K562 (cell line): ENCODE measurements around the gene DRC1. TPM values are rescaled to one million over a fixed set of nuclear protein-coding genes. Genes with fewer than 3 reads are reported as not detected.

Experiments
- ATF1 ChIP-seq, 2 experiments: fragments of 450-650 bp in 1 of 2; IDR thresholded peaks; 2 replicates each; pipeline ENCODE4 v1.6.1; 2016; ENCODE audit warnings: missing compliant biosample characterization in 1 of 2, missing genetic modification characterization in 1 of 2
- FOXM1 ChIP-seq, 2 experiments: fragments of 450-650 bp in 1 of 2; sonication (generic) in 1 of 2; formaldehyde crosslinking in 1 of 2; IDR thresholded peaks; 2 replicates each; pipeline versions ENCODE4 v1.6.1 to v1.9.0; 2017 to 2022; ENCODE audit warnings: low read depth in 2 of 2, mild to moderate bottlenecking in 2 of 2, missing genetic modification reagents in 1 of 2, moderate library complexity in 1 of 2
- FOXP1 ChIP-seq: sonication (generic); formaldehyde crosslinking; IDR thresholded peaks from 2 replicates; pipeline ENCODE4 v1.8.0; 2022; ENCODE audit warnings: mild to moderate bottlenecking, missing genetic modification reagents
- MGA ChIP-seq: fragments of 450-650 bp; IDR thresholded peaks from 2 replicates; pipeline ENCODE4 v1.6.1; 2016; ENCODE audit warnings: mild to moderate bottlenecking, moderate library complexity
- SOX6 ChIP-seq: fragments of 450-650 bp; IDR thresholded peaks from 2 replicates; pipeline ENCODE4 v1.6.1; 2014; ENCODE audit warnings: mild to moderate bottlenecking
- SUPT5H ChIP-seq: fragments of 450-650 bp; IDR thresholded peaks from 2 replicates; pipeline ENCODE4 v1.6.1; 2016
- polyA plus RNA-seq, 8 experiments: library from polyadenylated mRNA; depleted of rRNA in 4 of 8; stranded (reverse) in 5 of 8; unstranded in 3 of 8; fragments of >200 nt; fragmentation: Nextera tagmentation in 2 of 8; fragmentation: Illumina TruSeq in 1 of 8; extraction: Ambion mirVana in 2 of 8; extraction: Trizol in 1 of 8; gene quantifications; 2 replicates each; pipeline versions ENCODE4 v1.2.1 to v1.2.3, GENCODE V29; 2011 to 2014; ENCODE audit warnings: inconsistent platforms in 1 of 8, missing spikeins in 1 of 8
- total RNA-seq, 7 experiments: library from RNA; depleted of rRNA in 6 of 7; stranded (reverse); fragments of >200 nt in 6 of 7; fragmentation: Illumina TruSeq in 2 of 7; extraction: Trizol in 2 of 7; gene quantifications; 2 replicates each; pipeline versions ENCODE4 v1.2.1 to v1.2.3, GENCODE V29; 2011 to 2021; ENCODE audit warnings: low replicate concordance in 1 of 7
- TF ChIP-seq, protein P1 (sequence below): fragments of 450-650 bp; formaldehyde crosslinking; IDR thresholded peaks from 2 replicates; pipeline ENCODE4 v1.4.0; 2020; ENCODE audit warnings: mild to moderate bottlenecking, moderate library complexity
- TF ChIP-seq, protein P2 (sequence below): fragments of 450-650 bp; IDR thresholded peaks from 2 replicates; pipeline ENCODE4 v1.7.1; 2018; ENCODE audit warnings: mild to moderate bottlenecking, low read depth; ENCODE audit not compliant: partially characterized antibody
- TF ChIP-seq, protein P3 (sequence below), 2 experiments: fragments of 250-450 bp in 1 of 2; fragments of 450-650 bp in 1 of 2; sonication (Bioruptor Pico) in 1 of 2; IDR thresholded peaks; 2 replicates each; pipeline versions ENCODE4 v1.6.1 to v1.8.0; 2016 to 2021; ENCODE audit warnings: mild to moderate bottlenecking in 2 of 2, moderate library complexity in 2 of 2, missing compliant biosample characterization in 1 of 2, missing genetic modification characterization in 1 of 2

The DRC1 gene
- total and polyA plus RNA-seq, 9 of the 15 experiments (the other 6 are each of a cell fraction or from before 2014, with no cell fraction given): 0.07 to 0.10 TPM; not detected in 7

DNA sequence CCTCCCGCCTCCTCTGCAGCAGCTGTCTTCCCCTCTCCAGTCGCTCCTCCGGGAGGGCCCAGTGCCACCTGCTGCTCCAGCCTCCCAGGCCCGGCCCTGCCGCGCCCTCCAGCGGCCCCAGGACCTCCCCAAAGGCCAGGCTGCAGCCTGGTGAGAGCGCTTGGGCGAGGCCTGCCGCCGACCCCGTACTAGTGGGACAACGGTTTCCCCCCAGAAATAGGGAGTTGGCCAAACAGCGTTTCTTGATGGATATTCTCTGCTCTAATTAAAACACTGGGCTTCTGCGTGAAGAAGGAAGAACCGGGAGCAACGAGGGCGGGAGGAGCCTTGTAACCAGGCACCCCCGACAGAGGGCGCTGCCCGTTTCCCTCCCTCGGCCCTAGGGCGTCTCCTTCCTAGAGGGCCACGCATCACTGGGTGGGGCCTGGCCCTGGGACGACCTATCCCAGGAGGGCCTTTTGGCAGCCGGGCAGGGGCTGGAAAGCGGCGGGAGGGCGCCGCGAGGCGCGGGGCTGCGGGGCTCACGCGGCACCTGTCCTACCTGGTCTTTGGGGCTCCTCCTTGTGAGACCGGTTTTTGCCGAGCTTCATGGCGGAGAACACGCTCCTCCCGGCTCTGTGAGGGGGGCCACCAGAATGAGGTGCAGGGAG is 101.6 kb downstream of the DRC1 start (continued):
- TF ChIP-seq, protein P1, sequence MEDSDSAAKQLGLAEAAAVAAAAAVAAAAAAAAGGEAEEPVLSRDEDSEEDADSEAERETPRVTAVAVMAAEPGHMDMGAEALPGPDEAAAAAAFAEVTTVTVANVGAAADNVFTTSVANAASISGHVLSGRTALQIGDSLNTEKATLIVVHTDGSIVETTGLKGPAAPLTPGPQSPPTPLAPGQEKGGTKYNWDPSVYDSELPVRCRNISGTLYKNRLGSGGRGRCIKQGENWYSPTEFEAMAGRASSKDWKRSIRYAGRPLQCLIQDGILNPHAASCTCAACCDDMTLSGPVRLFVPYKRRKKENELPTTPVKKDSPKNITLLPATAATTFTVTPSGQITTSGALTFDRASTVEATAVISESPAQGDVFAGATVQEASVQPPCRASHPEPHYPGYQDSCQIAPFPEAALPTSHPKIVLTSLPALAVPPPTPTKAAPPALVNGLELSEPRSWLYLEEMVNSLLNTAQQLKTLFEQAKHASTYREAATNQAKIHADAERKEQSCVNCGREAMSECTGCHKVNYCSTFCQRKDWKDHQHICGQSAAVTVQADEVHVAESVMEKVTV (CRISPR knock-in tag): peak; percentile 38; the same call in 1 of the 2 replicates
- TF ChIP-seq MGA: peak; percentile 95
- TF ChIP-seq, protein P2, sequence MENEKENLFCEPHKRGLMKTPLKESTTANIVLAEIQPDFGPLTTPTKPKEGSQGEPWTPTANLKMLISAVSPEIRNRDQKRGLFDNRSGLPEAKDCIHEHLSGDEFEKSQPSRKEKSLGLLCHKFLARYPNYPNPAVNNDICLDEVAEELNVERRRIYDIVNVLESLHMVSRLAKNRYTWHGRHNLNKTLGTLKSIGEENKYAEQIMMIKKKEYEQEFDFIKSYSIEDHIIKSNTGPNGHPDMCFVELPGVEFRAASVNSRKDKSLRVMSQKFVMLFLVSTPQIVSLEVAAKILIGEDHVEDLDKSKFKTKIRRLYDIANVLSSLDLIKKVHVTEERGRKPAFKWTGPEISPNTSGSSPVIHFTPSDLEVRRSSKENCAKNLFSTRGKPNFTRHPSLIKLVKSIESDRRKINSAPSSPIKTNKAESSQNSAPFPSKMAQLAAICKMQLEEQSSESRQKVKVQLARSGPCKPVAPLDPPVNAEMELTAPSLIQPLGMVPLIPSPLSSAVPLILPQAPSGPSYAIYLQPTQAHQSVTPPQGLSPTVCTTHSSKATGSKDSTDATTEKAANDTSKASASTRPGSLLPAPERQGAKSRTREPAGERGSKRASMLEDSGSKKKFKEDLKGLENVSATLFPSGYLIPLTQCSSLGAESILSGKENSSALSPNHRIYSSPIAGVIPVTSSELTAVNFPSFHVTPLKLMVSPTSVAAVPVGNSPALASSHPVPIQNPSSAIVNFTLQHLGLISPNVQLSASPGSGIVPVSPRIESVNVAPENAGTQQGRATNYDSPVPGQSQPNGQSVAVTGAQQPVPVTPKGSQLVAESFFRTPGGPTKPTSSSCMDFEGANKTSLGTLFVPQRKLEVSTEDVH: peak; percentile 73
- no peak for TF ChIP-seq ATF1 (CRISPR knock-in tag; IDR thresholded peaks at IDR 0.05)
- peak; percentile 83 for TF ChIP-seq ATF1 (tag; IDR thresholded peaks at IDR 0.05)
- TF ChIP-seq, protein P3, sequence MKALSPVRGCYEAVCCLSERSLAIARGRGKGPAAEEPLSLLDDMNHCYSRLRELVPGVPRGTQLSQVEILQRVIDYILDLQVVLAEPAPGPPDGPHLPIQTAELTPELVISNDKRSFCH (CRISPR knock-in tag; IDR thresholded peaks at IDR 0.05): no peak
- TF ChIP-seq, protein P3 (tag; IDR thresholded peaks at IDR 0.05): peak; percentile 77; the same call in 1 of the 2 replicates
- TF ChIP-seq FOXP1 (CRISPR knock-in tag): peak; percentile 92; the same call in 1 of the 2 replicates
- TF ChIP-seq SUPT5H: peak; percentile 70
- 0 out of 2 replicates have a peak, but pooled peaks have one; percentile 16 for TF ChIP-seq FOXM1 (IDR thresholded peaks at IDR 0.05; ENCODE audit: low read depth)
- TF ChIP-seq FOXM1 (CRISPR knock-in tag; IDR thresholded peaks at IDR 0.05; ENCODE audit: low read depth): no peak
- TF ChIP-seq SOX6: peak; percentile 41; the same call in 1 of the 2 replicates
